ENCODE data around the gene RSAD2.
A peak's percentile ranks its signal among the peaks of the same experiment; 100 is the strongest.

RSAD2 gene

DNA sequence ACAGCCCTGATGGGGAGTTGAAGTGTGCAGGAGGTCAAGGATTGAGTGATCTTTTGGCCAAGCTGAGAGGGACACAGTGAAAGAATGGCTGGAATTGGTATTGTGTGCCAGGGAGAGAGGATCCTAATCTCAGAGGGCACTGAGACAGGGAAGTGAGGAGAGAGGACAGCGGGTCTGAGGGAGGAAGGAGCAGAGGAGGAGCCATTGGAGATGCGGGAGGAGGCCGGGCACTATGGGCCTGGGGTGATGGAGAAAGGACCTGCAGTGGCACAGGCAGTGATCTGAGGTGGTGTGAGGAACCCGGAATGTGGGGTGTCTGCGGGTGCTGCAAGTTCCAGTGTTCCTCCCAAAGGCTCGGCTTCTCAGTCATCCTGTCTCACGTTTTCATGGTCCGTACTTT, 66.4 kb downstream of the RSAD2 start:
- Histone ChIP-seq H3K9me3 (ENCODE audit: control insufficient read depth, low read length) (no peaks in the 10 kb centered on the region), H3K4ac (ENCODE audit: low read depth in 1 of 2, low read length in 2 of 2) (no peak overlapping the region), H3K27ac (ENCODE audit: low read length, poor library complexity, severe bottlenecking) (no peak overlapping the region), H3K14ac (ENCODE audit: low read length in 2 of 2) (no peak overlapping the region), H4K8ac (ENCODE audit: low read length) (no peak overlapping the region), H3K23ac (ENCODE audit: low read length in 2 of 2) (no peak overlapping the region), H2AFZ (ENCODE audit: low read depth, low read length) (no peak overlapping the region), H3K4me3 (ENCODE audit: insufficient read depth in 1 of 2, low read depth in 1 of 2, low read length in 2 of 2) (no peak overlapping the region), H3K18ac (ENCODE audit: low read depth in 1 of 2, low read length in 2 of 2) (no peak overlapping the region), H2AK5ac (ENCODE audit: low read length, severe bottlenecking) (no peak overlapping the region), H3K27me3 (ENCODE audit: control insufficient read depth in 1 of 2, insufficient read depth in 1 of 2, low read length in 2 of 2) (no peaks in the 10 kb centered on the region), H2BK12ac (ENCODE audit: low read length in 2 of 2) (peak overlapping the region in 1 of 2 experiments; percentile 17), H4K91ac (ENCODE audit: low read length) (no peak overlapping the region), H3K9ac (ENCODE audit: low read length) (no peak overlapping the region), H2BK15ac (ENCODE audit: low read depth, poor library complexity, severe bottlenecking) (peak overlapping the region; percentile 39), H3K4me1 (ENCODE audit: control insufficient read depth, insufficient read depth, low read depth, low read length) (peaks cover 4% of the 10 kb centered on the region), H2BK5ac (ENCODE audit: low read depth, low read length, poor library complexity, severe bottlenecking) (no peak overlapping the region), H3K79me1 (replicated peaks; ENCODE audit: low read length, poor library complexity, severe bottlenecking) (no peaks in the 10 kb centered on the region), H3K4me2 (ENCODE audit: low read length, poor library complexity, severe bottlenecking) (no peak overlapping the region), H2BK120ac (ENCODE audit: low read depth, low read length) (no peak overlapping the region), H3K36me3 (ENCODE audit: control insufficient read depth in 1 of 2, insufficient read depth in 2 of 2, low read depth in 1 of 2, low read length in 2 of 2) (peaks cover 0 to 24% of the 10 kb centered on the region in 2 experiments)
- no peak for DNase-seq
- 94% methylated on average over 8 of the region's 8 CpGs for WGBS

DNA sequence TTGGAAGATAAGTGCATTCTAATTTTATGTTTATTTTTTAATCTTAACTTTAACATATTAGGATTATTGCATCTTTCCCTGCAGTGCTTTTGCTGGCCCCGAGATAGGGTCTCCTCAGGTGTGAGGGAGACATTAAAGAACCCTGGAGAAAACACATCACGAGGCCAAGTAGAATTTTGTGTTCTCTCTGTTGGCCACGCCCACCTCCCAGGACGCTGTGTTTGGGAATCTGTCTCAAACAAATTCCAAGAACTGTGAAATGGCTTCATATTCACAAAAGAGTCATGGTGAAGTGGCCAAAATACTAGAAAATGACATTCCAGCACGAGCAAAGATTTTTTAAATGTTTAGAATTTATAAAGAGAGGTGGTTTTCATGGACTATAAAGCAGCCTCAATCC, 67.0 kb downstream of the RSAD2 start:
- Histone ChIP-seq H2BK5ac (ENCODE audit: low read depth, low read length, poor library complexity, severe bottlenecking) (no peak overlapping the region), H4K8ac (ENCODE audit: low read length) (no peak overlapping the region), H3K27ac (ENCODE audit: low read length, poor library complexity, severe bottlenecking) (no peak overlapping the region), H2BK120ac (ENCODE audit: low read depth, low read length) (no peak overlapping the region), H3K4me2 (ENCODE audit: low read length, poor library complexity, severe bottlenecking) (no peak overlapping the region), H3K9ac (ENCODE audit: low read length) (no peak overlapping the region), H3K23ac (ENCODE audit: low read length in 2 of 2) (no peak overlapping the region), H2BK15ac (ENCODE audit: low read depth, poor library complexity, severe bottlenecking) (no peak overlapping the region), H3K4me3 (ENCODE audit: insufficient read depth in 1 of 2, low read depth in 1 of 2, low read length in 2 of 2) (no peak overlapping the region), H4K91ac (ENCODE audit: low read length) (no peak overlapping the region), H3K27me3 (ENCODE audit: control insufficient read depth in 1 of 2, insufficient read depth in 1 of 2, low read length in 2 of 2) (no peaks in the 10 kb centered on the region), H3K14ac (ENCODE audit: low read length in 2 of 2) (no peak overlapping the region), H3K79me1 (replicated peaks; ENCODE audit: low read length, poor library complexity, severe bottlenecking) (no peaks in the 10 kb centered on the region), H2AK5ac (ENCODE audit: low read length, severe bottlenecking) (no peak overlapping the region), H3K9me3 (ENCODE audit: control insufficient read depth, low read length) (no peaks in the 10 kb centered on the region), H3K18ac (ENCODE audit: low read depth in 1 of 2, low read length in 2 of 2) (no peak overlapping the region), H3K4ac (ENCODE audit: low read depth in 1 of 2, low read length in 2 of 2) (no peak overlapping the region), H3K36me3 (ENCODE audit: control insufficient read depth in 1 of 2, insufficient read depth in 2 of 2, low read depth in 1 of 2, low read length in 2 of 2) (peaks cover 0 to 24% of the 10 kb centered on the region in 2 experiments), H2BK12ac (ENCODE audit: low read length in 2 of 2) (no peak overlapping the region), H3K4me1 (ENCODE audit: control insufficient read depth, insufficient read depth, low read depth, low read length) (peaks cover 4% of the 10 kb centered on the region), H2AFZ (ENCODE audit: low read depth, low read length) (no peak overlapping the region)
- WGBS = 92% methylated on average over 5 of the region's 5 CpGs
- DNase-seq = no peak

- no peak for DNase-seq
- H3K4me2 ChIP-seq (ENCODE audit: low read length, poor library complexity, severe bottlenecking) = no peak overlapping the region
- 95% methylated on average over 7 of the region's 9 CpGs for WGBS
Measured at GRCh38 chr2:6945087-6945813, 67.7 kb downstream of the RSAD2 start.

GRCh38 chr2:6945821-6946220, 68.2 kb downstream of the RSAD2 start:
- DNase-seq = peak; percentile 28
- H2BK15ac ChIP-seq (ENCODE audit: low read depth, poor library complexity, severe bottlenecking) = no peak overlapping the region
- peak overlapping the region; percentile 82 for H4K91ac ChIP-seq (ENCODE audit: low read length)
- H2BK120ac ChIP-seq (ENCODE audit: low read depth, low read length) = peak overlapping the region; percentile 77
- H3K27me3 ChIP-seq (ENCODE audit: control insufficient read depth in 1 of 2, insufficient read depth in 1 of 2, low read length in 2 of 2) = no peaks in the 10 kb centered on the region
- H3K4me1 ChIP-seq (ENCODE audit: control insufficient read depth, insufficient read depth, low read depth, low read length) = peaks cover 3% of the 10 kb centered on the region
- H2BK5ac ChIP-seq (ENCODE audit: low read depth, low read length, poor library complexity, severe bottlenecking) = no peak overlapping the region
- no peaks in the 10 kb centered on the region for H3K79me1 ChIP-seq (replicated peaks; ENCODE audit: low read length, poor library complexity, severe bottlenecking)
- no peak overlapping the region for H3K23ac ChIP-seq (ENCODE audit: low read length in 2 of 2)
- H3K27ac ChIP-seq (ENCODE audit: low read length, poor library complexity, severe bottlenecking) = no peak overlapping the region
- H2AK5ac ChIP-seq (ENCODE audit: low read length, severe bottlenecking) = no peak overlapping the region
- no peaks in the 10 kb centered on the region for H3K9me3 ChIP-seq (ENCODE audit: control insufficient read depth, low read length)
- no peak overlapping the region for H4K8ac ChIP-seq (ENCODE audit: low read length)
- peak overlapping the region; percentile 72 to 80 for H3K18ac ChIP-seq (ENCODE audit: low read depth in 1 of 2, low read length in 2 of 2)
- peak overlapping the region; percentile 6 for H3K9ac ChIP-seq (ENCODE audit: low read length)
- peak overlapping the region; percentile 72 to 91 for H2BK12ac ChIP-seq (ENCODE audit: low read length in 2 of 2)
- no peak overlapping the region for H2AFZ ChIP-seq (ENCODE audit: low read depth, low read length)
- H3K4me3 ChIP-seq (ENCODE audit: insufficient read depth in 1 of 2, low read depth in 1 of 2, low read length in 2 of 2) = no peak overlapping the region
- H3K14ac ChIP-seq (ENCODE audit: low read length in 2 of 2) = no peak overlapping the region
- peaks cover 0 to 24% of the 10 kb centered on the region in 2 experiments for H3K36me3 ChIP-seq (ENCODE audit: control insufficient read depth in 1 of 2, insufficient read depth in 2 of 2, low read depth in 1 of 2, low read length in 2 of 2)
- peak overlapping the region; percentile 73 to 81 for H3K4ac ChIP-seq (ENCODE audit: low read depth in 1 of 2, low read length in 2 of 2)
- H3K4me2 ChIP-seq (ENCODE audit: low read length, poor library complexity, severe bottlenecking) = no peak overlapping the region

More at GRCh38 chr2:6945087-6945813, 67.7 kb downstream of the RSAD2 start:
- Histone ChIP-seq H3K14ac (ENCODE audit: low read length in 2 of 2) (no peak overlapping the region), H3K27me3 (ENCODE audit: control insufficient read depth in 1 of 2, insufficient read depth in 1 of 2, low read length in 2 of 2) (no peaks in the 10 kb centered on the region), H4K8ac (ENCODE audit: low read length) (no peak overlapping the region), H2AFZ (ENCODE audit: low read depth, low read length) (no peak overlapping the region), H2BK15ac (ENCODE audit: low read depth, poor library complexity, severe bottlenecking) (no peak overlapping the region), H2BK120ac (ENCODE audit: low read depth, low read length) (no peak overlapping the region), H3K4me1 (ENCODE audit: control insufficient read depth, insufficient read depth, low read depth, low read length) (peaks cover 4% of the 10 kb centered on the region), H3K4me3 (ENCODE audit: insufficient read depth in 1 of 2, low read depth in 1 of 2, low read length in 2 of 2) (no peak overlapping the region), H4K91ac (ENCODE audit: low read length) (peak overlapping the region; percentile 82), H3K79me1 (replicated peaks; ENCODE audit: low read length, poor library complexity, severe bottlenecking) (no peaks in the 10 kb centered on the region), H3K27ac (ENCODE audit: low read length, poor library complexity, severe bottlenecking) (no peak overlapping the region), H2BK5ac (ENCODE audit: low read depth, low read length, poor library complexity, severe bottlenecking) (no peak overlapping the region), H3K4ac (ENCODE audit: low read depth in 1 of 2, low read length in 2 of 2) (peak overlapping the region in 1 of 2 experiments; percentile 81), H3K9ac (ENCODE audit: low read length) (peak overlapping the region; percentile 6), H3K36me3 (ENCODE audit: control insufficient read depth in 1 of 2, insufficient read depth in 2 of 2, low read depth in 1 of 2, low read length in 2 of 2) (peaks cover 0 to 24% of the 10 kb centered on the region in 2 experiments), H3K23ac (ENCODE audit: low read length in 2 of 2) (no peak overlapping the region), H3K18ac (ENCODE audit: low read depth in 1 of 2, low read length in 2 of 2) (peak overlapping the region; percentile 53 to 72), H2AK5ac (ENCODE audit: low read length, severe bottlenecking) (no peak overlapping the region), H3K9me3 (ENCODE audit: control insufficient read depth, low read length) (no peaks in the 10 kb centered on the region), H2BK12ac (ENCODE audit: low read length in 2 of 2) (peak overlapping the region; percentile 72 to 91)

All from mesenchymal stem cell (in vitro differentiated cells and primary cell).